Activated CD4-positive, alpha-beta T cell treated with anti-CD3 and anti-CD28 coated beads, Interleukin-2, amount 10 ng/mL, durations not matched to agents 7 days and 5 days (primary cell): Measurements from ENCODE around the gene ACIN1. TPM values are rescaled to one million over a fixed set of nuclear protein-coding genes. Genes with fewer than 3 reads are reported as not detected.

Experiments used
- CTCF ChIA-PET: fragments of 350-600 bp; sonication (Branson Sonifier 250); formaldehyde crosslinking; loops from one replicate; lab custom pipeline; 2021; ENCODE audit warnings: antibody characterized with exemption; lab: Charles Lee
- POLR2A ChIA-PET: fragments of 350-600 bp; sonication (Branson Sonifier 250); formaldehyde crosslinking; loops from one replicate; lab custom pipeline; 2021; ENCODE audit warnings: antibody characterized with exemption; lab: Charles Lee
- DNase-seq: peaks from one replicate; pipeline ENCODE4 v3.0.0-alpha.2; 2020
- H3K27ac Mint-ChIP-seq: one replicate; pipeline ENCODE4 v1.8.0; 2021; ENCODE audit warnings: mild to moderate bottlenecking, moderate library complexity, mixed read lengths
- H3K27me3 Mint-ChIP-seq: one replicate; pipeline ENCODE4 v1.8.0; 2021; ENCODE audit warnings: mixed read lengths
- H3K36me3 Mint-ChIP-seq: one replicate; pipeline ENCODE4 v1.8.0; 2021; ENCODE audit warnings: low read depth, mixed read lengths
- H3K4me1 Mint-ChIP-seq: one replicate; pipeline ENCODE4 v1.8.0; 2021; ENCODE audit warnings: mixed read lengths
- H3K4me3 Mint-ChIP-seq: one replicate; pipeline ENCODE4 v1.8.0; 2021; ENCODE audit warnings: mild to moderate bottlenecking, moderate library complexity, mixed read lengths
- H3K9me3 Mint-ChIP-seq: one replicate; pipeline ENCODE4 v1.8.0; 2021; ENCODE audit warnings: mixed read lengths
- total RNA-seq, 2 experiments: library from RNA; stranded (reverse); gene quantifications; one replicate each; pipeline ENCODE4 v1.2.3, GENCODE V29; 2021

The ACIN1 gene
- total RNA-seq, 2 experiments from 2014 or later = 202 to 221 TPM

DNA sequence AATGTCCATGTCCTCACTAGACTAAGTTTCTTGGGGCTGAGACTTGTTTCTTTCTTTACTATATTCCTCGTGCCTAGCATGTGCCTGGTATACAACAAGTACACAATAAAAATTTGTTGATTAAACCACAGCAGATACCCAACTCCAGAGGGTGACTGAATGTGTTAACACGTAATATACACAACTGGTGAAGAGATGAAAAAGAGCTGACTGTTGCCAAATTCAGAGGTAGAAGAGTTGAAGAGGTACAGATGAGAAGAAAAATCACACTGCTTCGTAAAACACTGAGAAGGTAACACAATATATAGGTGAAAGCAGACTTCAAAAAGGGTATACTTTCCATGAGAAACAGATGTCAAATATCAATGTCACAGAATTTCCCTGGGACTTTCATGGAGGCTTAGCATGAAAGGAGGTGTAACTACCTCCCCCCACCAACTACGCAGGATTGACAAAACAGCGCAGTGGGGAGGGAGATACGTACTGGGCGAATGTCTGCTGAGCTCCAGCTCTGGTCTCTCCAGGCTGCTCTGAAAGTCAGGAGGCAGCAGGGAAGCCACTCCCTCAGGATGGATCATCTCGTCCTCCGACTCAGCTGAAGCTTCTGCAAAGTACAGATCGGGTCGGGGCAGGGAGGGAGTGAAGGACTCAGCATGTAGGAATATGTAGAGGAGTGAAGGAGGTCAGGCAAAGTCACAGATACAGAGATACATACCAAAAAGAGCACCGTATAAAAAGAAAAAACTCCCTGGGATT is 5.3 kb downstream of the ACIN1 start:
- Mint-ChIP-seq H3K36me3 (peaks cover 59% of the 10 kb centered on the region), H3K4me3 (no peak overlapping the region), H3K27me3 (no peaks in the 10 kb centered on the region), H3K4me1 (peaks cover 26% of the 10 kb centered on the region), H3K27ac (no peak overlapping the region), H3K9me3 (no peaks in the 10 kb centered on the region)
- ChIA-PET CTCF (interaction anchor here (0.6 to 4.1 kb wide), 4 partner anchors 12 to 377 kb away, joined by 3 to 21 read pairs (median 12); no protein-coding TSS in a partner anchor), POLR2A (no interaction called here)
- no peak for DNase-seq

DNA sequence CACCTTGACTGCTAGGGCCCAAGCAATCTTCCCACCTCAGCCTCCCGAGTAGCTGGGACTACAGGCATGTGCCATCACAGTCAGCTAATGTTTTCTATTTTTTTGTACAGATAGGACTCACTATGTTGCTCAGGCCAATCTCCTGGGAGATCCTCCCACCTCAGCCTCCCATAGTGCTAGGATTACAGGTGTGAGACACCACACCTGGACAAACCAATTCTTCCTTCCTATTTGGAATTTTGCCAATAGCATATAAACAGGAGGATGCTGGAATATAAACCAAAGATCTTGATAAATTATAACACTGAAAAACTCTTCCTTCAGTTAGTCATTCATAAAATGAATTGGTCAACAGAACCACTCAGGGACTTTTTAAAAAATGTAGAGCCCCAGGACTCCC is 8.4 kb downstream of the ACIN1 start:
- Mint-ChIP-seq H3K4me1 (peaks cover 11% of the 10 kb centered on the region), H3K27me3 (no peaks in the 10 kb centered on the region), H3K4me3 (no peak overlapping the region), H3K9me3 (no peaks in the 10 kb centered on the region), H3K27ac (no peak overlapping the region), H3K36me3 (peaks cover 46% of the 10 kb centered on the region)
- DNase-seq = no peak
- POLR2A ChIA-PET = no interaction called here
- CTCF ChIA-PET = interaction anchor here (1.0 to 1.5 kb wide), 2 partner anchors 9 to 34 kb away, joined by 3 to 10 read pairs; no protein-coding TSS in a partner anchor

DNA sequence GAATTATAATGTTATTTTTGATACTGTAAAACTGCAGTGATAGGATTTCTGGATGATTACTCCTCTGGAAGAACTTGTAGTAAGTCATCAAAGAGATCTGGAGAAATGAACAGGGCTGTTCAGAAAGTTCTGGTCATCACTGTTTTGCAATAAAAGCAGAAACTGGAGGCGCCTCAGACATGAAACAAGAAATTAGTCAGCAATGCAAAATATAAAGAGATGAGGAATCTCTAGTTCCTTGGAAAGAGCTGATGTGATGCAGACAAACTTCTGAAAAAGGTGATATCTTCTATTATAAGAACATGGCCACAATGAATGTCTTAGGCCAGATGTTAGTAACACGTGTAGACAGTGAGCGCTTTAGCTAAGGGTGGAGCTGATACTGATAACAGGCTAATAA is 9.5 kb downstream of the ACIN1 start:
- no peak overlapping the region for H3K4me3 Mint-ChIP-seq
- ChIA-PET CTCF (interaction anchor here (1.0 to 1.5 kb wide), 3 partner anchors 8 to 35 kb away, joined by 3 to 10 read pairs (median 3); no protein-coding TSS in a partner anchor), POLR2A (no interaction called here)
- H3K36me3 Mint-ChIP-seq = peaks cover 47% of the 10 kb centered on the region
- no peak for DNase-seq
- no peak overlapping the region for H3K27ac Mint-ChIP-seq
- H3K9me3 Mint-ChIP-seq = no peaks in the 10 kb centered on the region
- H3K4me1 Mint-ChIP-seq = peaks cover 9% of the 10 kb centered on the region
- no peaks in the 10 kb centered on the region for H3K27me3 Mint-ChIP-seq

- Mint-ChIP-seq H3K9me3 (no peaks in the 10 kb centered on the region), H3K27ac (peak overlapping the region; percentile 43), H3K36me3 (peaks cover 49% of the 10 kb centered on the region), H3K4me1 (no peaks in the 10 kb centered on the region), H3K27me3 (no peaks in the 10 kb centered on the region), H3K4me3 (no peak overlapping the region)
- DNase-seq = no peak
- POLR2A ChIA-PET = no interaction called here
- CTCF ChIA-PET = interaction anchor here (0.6 to 2.7 kb wide), 3 partner anchors 12 to 28 kb away, joined by 3 to 14 read pairs (median 8); no protein-coding TSS in a partner anchor
These were observed 14.5 kb downstream of the ACIN1 start for GRCh38 chr14:23080474-23080873.

GRCh38 chr14:23079716-23080115 is 15.2 kb downstream of the ACIN1 start:
- CTCF ChIA-PET = interaction anchor here (2.7 kb wide), 1 partner anchor 11 kb away, joined by 14 read pairs; no protein-coding TSS in a partner anchor
- peaks cover 51% of the 10 kb centered on the region for H3K36me3 Mint-ChIP-seq
- no peaks in the 10 kb centered on the region for H3K4me1 Mint-ChIP-seq
- DNase-seq = no peak
- POLR2A ChIA-PET = no interaction called here
- no peaks in the 10 kb centered on the region for H3K27me3 Mint-ChIP-seq
- no peak overlapping the region for H3K4me3 Mint-ChIP-seq
- no peaks in the 10 kb centered on the region for H3K9me3 Mint-ChIP-seq
- H3K27ac Mint-ChIP-seq = no peak overlapping the region

- Mint-ChIP-seq H3K36me3 (peaks cover 52% of the 10 kb centered on the region), H3K4me3 (no peak overlapping the region), H3K27me3 (no peaks in the 10 kb centered on the region), H3K27ac (no peak overlapping the region), H3K4me1 (no peaks in the 10 kb centered on the region), H3K9me3 (no peaks in the 10 kb centered on the region)
- no peak for DNase-seq
- ChIA-PET CTCF (interaction anchor here (2.4 to 2.7 kb wide), 2 partner anchors 10 to 16 kb away, joined by 16 read pairs; partner anchors contain the start of genes ACIN1 and C14orf119), POLR2A (no interaction called here)
These were observed 16.2 kb downstream of the ACIN1 start for GRCh38 chr14:23078692-23079116.

DNA sequence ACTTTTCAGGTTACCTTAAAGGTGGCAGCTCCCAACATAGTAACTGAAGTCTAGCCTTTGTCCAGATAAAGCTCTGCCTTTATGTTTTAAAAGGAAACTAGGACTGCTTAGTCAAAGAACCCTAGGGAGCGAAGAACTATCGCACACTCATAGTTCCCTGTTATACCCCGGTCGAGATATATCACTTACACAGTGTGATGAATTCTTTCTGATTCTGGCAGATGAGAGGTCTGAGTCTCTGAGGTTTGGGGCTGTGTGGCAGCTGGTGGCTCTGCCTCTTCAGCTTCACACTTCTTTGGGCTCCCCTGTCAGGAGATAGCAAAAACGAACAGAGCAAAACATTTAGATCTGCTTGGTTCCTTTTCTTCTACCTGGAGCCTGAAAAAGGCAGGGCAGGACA is 17.0 kb downstream of the ACIN1 start:
- Mint-ChIP-seq H3K36me3 (peaks cover 52% of the 10 kb centered on the region), H3K4me3 (no peak overlapping the region), H3K27me3 (no peaks in the 10 kb centered on the region), H3K27ac (peak overlapping the region; percentile 5), H3K9me3 (no peaks in the 10 kb centered on the region), H3K4me1 (no peaks in the 10 kb centered on the region)
- CTCF ChIA-PET = interaction anchor here (0.8 to 2.7 kb wide), 8 partner anchors 8 to 25 kb away, joined by 3 to 19 read pairs (median 9); partner anchors contain the start of genes ACIN1 and C14orf119
- POLR2A ChIA-PET = no interaction called here
- no peak for DNase-seq

DNA sequence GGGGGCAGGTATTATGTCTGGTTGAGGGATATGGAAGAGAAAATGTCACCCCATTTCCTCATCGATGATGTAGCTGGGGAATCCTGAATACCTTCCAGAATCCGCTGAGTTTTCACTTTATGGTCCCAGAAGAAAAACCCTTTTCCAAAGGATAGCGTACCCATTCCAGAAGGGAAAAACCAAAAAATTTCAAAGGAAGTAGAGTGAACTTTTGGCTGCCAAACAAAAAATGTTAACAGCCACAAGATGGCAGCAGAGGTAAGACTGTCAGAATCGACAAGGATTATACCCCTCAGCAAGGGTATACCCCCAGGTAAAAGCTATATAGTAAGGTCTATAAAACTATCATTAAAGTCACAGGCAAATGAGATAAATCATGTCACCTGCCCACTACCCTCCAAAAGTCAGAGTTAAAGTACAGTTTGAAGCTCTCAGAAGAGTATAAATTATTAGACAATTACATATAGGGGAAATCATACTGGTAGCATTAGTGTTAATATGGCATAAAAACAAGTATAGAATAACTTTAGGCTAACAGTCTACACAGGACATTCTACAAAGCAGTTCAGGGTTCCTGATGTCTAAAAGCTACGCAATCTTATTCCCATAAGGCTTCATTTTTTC is 18.0 kb downstream of the ACIN1 start:
- peaks cover 57% of the 10 kb centered on the region for H3K36me3 Mint-ChIP-seq
- H3K27ac Mint-ChIP-seq = no peak overlapping the region

GRCh38 chr14:23074906-23075305 is 20.0 kb downstream of the ACIN1 start:
- ChIA-PET POLR2A (no interaction called here), CTCF (interaction anchor here (0.6 to 1.7 kb wide), 3 partner anchors 17 to 89 kb away, joined by 3 to 4 read pairs (median 4); partner anchors contain the start of gene CDH24)
- H3K4me3 Mint-ChIP-seq = no peak overlapping the region
- no peak overlapping the region for H3K27ac Mint-ChIP-seq
- H3K27me3 Mint-ChIP-seq = no peaks in the 10 kb centered on the region
- H3K9me3 Mint-ChIP-seq = no peaks in the 10 kb centered on the region
- DNase-seq = no peak
- peaks cover 20% of the 10 kb centered on the region for H3K4me1 Mint-ChIP-seq
- peaks cover 60% of the 10 kb centered on the region for H3K36me3 Mint-ChIP-seq

More for the DNA sequence above, 18.0 kb downstream of the ACIN1 start:
- Mint-ChIP-seq H3K9me3 (no peaks in the 10 kb centered on the region), H3K4me3 (no peak overlapping the region), H3K27me3 (no peaks in the 10 kb centered on the region), H3K4me1 (peaks cover 5% of the 10 kb centered on the region)
- POLR2A ChIA-PET = interaction anchor here (0.7 kb wide), 1 partner anchor 17 kb away, joined by 3 read pairs; no protein-coding TSS in a partner anchor
- DNase-seq = peak; percentile 59
- CTCF ChIA-PET = interaction anchor here (0.6 to 2.7 kb wide), 13 partner anchors 8 to 534 kb away, joined by 3 to 19 read pairs (median 5); partner anchors contain the start of genes ACIN1, C14orf119, CDH24 and SLC7A8

DNA sequence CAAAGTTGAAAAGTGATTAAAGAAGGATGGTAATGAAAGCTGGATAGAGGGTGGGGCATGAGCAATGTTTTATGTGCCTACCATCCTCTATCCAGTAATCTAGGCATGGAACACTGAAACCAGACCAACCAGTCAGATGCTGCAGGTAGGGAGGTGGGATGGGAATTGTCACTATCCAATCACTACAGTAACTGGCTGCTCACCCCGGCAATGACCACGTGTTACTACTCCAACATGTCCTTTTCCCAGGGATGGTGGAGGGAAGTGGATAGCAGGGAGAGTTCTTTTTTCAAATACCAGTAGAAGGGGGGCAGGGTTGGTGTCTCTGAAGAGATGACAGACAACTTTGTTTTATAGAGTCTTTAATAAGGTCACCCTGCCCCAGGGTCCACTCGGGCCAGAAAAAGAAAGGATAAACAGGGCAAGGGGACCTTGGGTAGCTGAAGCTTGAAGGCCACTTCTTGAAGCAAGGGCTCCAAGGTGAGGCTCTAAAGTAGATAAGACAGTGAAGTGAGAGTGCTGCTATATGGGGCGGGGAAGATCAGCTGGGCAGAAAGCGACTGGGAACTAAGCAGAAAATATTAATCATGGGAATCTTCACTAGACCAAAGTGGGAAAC is 22.9 kb downstream of the ACIN1 start:
- H3K4me1 Mint-ChIP-seq = peaks cover 32% of the 10 kb centered on the region
- DNase-seq = no peak
- no peaks in the 10 kb centered on the region for H3K27me3 Mint-ChIP-seq
- peaks cover 48% of the 10 kb centered on the region for H3K36me3 Mint-ChIP-seq
- ChIA-PET CTCF (interaction anchor here (1.1 to 3.0 kb wide), 8 partner anchors 9 to 85 kb away, joined by 4 to 12 read pairs (median 6); partner anchors contain the start of genes ACIN1, C14orf119, CDH24 and PSMB5), POLR2A (interaction anchor here (0.6 to 1.0 kb wide), 2 partner anchors 22 to 311 kb away, joined by 3 read pairs; no protein-coding TSS in a partner anchor)
- peak overlapping the region; percentile 87 for H3K4me3 Mint-ChIP-seq
- no peaks in the 10 kb centered on the region for H3K9me3 Mint-ChIP-seq
- H3K27ac Mint-ChIP-seq = peak overlapping the region; percentile 86

GRCh38 chr14:23071244-23071920 is 23.6 kb downstream of the ACIN1 start:
- Mint-ChIP-seq H3K4me1 (peaks cover 32% of the 10 kb centered on the region), H3K36me3 (peaks cover 45% of the 10 kb centered on the region)
- DNase-seq = peak; percentile 88

More at GRCh38 chr14:23071244-23071920, 23.6 kb downstream of the ACIN1 start:
- no peaks in the 10 kb centered on the region for H3K27me3 Mint-ChIP-seq
- H3K9me3 Mint-ChIP-seq = no peaks in the 10 kb centered on the region
- ChIA-PET POLR2A (interaction anchor here (1.0 kb wide), 1 partner anchor 23 kb away, joined by 3 read pairs; no protein-coding TSS in a partner anchor), CTCF (interaction anchor here (0.6 to 3.0 kb wide), 11 partner anchors 9 to 85 kb away, joined by 3 to 12 read pairs (median 4); partner anchors contain the start of genes ACIN1, C14orf119, CDH24 and PSMB5)
- H3K27ac Mint-ChIP-seq = peak overlapping the region; percentile 86
- H3K4me3 Mint-ChIP-seq = peak overlapping the region; percentile 87
